Activated T-cell treated with anti-CD3 and anti-CD28 coated beads, Interleukin-2, amount 50 U/mL, for 72 hours (primary cell): ENCODE measurements around the gene MXRA7. TPM values are rescaled to one million over a fixed set of nuclear protein-coding genes. Genes with fewer than 3 reads are reported as not detected.
"Not testable (repeated sequence)": the region's sequence is repeated elsewhere in the genome, so short reads cannot be mapped to it uniquely, and the experiment has no call there.

Source experiments
- ATAC-seq, 2 donors: fragments of 150-1000 bp; cut with Tn5 transposase; replicated peaks in 1 of 2; 2 replicates each; pipeline ENCODE4 v1.10.0; 2021; ENCODE audit warnings: moderate library complexity in 2 of 2, mild to moderate bottlenecking in 1 of 2
- DNase-seq, 2 donors: peaks; one replicate each; pipeline ENCODE4 v3.0.0; 2021 to 2022; ENCODE audit warnings: mixed read lengths in 1 of 2
- H3K27ac Mint-ChIP-seq: one replicate; pipeline ENCODE4 v1.8.0; 2022; ENCODE audit warnings: mild to moderate bottlenecking, moderate library complexity, mixed read lengths
- H3K27me3 Mint-ChIP-seq: one replicate; pipeline ENCODE4 v1.8.0; 2022; ENCODE audit warnings: low read depth, mixed read lengths
- H3K36me3 Mint-ChIP-seq, 2 donors: one replicate each; pipeline ENCODE4 v1.8.0; 2022; ENCODE audit warnings: mixed read lengths in 2 of 2, mild to moderate bottlenecking in 1 of 2; ENCODE audit not compliant: insufficient read depth in 2 of 2
- H3K4me1 Mint-ChIP-seq: one replicate; pipeline ENCODE4 v1.8.0; 2022; ENCODE audit warnings: low read depth, mixed read lengths
- H3K4me3 Mint-ChIP-seq, 2 donors: one replicate each; pipeline ENCODE4 v1.8.0; 2022; ENCODE audit warnings: mild to moderate bottlenecking in 2 of 2, mixed read lengths in 2 of 2, moderate library complexity in 2 of 2
- H3K9me3 Mint-ChIP-seq, 2 donors: one replicate each; pipeline ENCODE4 v1.8.0; 2022; ENCODE audit warnings: mixed read lengths in 2 of 2
- total RNA-seq, 2 donors: library from RNA; stranded (reverse); gene quantifications; one replicate each; pipeline ENCODE4 v1.2.3, GENCODE V29; 2022

MXRA7 gene
- total RNA-seq, 2 donors from 2014 or later, result 17.4 to 21.8 TPM

DNA sequence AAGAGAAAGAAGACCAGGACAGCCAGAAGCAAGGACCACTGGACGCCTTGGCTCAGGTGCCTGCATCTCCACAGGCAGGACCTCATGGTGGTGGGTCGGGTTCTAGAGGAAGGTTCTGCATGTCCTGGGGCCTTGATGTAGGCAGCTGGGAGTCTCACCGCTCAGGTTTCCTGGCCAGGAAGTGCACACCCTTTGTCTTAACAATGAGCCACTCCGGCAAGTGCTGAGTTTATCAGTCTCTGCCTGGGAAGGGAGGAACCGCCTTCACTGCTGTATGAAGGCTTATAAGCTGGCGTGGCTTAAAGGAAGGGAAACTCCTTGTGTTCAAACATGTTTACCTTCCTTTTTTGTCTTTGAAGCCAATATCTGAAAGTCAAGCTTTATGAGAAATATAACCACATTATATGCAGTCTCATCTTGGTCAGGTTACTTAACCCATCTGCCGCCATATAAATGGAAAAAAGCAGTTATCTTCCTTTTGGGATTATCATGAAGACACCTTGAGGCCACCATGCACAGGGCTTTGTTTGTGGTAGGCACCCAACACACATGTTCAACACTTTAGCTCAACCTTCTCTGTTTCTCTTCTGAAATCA is 67.1 kb downstream of the MXRA7 start, which contains the start of gene ST6GALNAC1:
Gene ST6GALNAC1 (minus strand): TSS at position 205 of the 596 bp plus-strand sequence. CDS start 119 bp downstream, at position 86.
- ATAC-seq (peak; percentile 44 to 65), DNase-seq (peak in 1 of 2 donors; percentile 20)
- no peak within 1 kb of the TSS for H3K27ac Mint-ChIP-seq
- no peaks in the 10 kb centered on the region for H3K9me3 Mint-ChIP-seq
- peaks cover 0 to 4% of the 10 kb centered on the region in 2 donors for H3K36me3 Mint-ChIP-seq
- peak within 1 kb of the TSS; percentile 28 to 68 for H3K4me3 Mint-ChIP-seq
- H3K4me1 Mint-ChIP-seq, result peaks cover 22% of the 10 kb centered on the region
- no peaks in the 10 kb centered on the region for H3K27me3 Mint-ChIP-seq

DNA sequence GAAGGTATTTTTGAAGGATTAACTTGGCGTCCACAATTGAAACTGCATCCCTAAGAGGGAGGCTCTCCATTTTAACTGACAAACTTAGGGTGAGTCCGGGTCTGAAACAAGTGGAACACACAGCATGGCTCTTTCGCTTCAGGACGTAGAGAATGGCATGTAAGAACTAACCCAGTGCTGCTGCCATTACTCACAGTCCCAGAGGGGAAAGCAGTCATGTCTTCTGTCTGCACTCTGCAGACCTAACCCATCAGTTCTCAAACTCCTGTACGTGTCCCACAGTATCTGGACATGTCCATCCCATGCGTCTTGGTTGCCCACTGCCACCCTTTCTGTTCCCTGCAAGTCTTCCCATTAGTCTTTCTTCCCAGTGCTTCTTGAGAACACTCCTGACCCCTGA is 67.8 kb downstream of the MXRA7 start:
- Mint-ChIP-seq H3K36me3 (peaks cover 0 to 4% of the 10 kb centered on the region in 2 donors), H3K9me3 (no peaks in the 10 kb centered on the region), H3K27me3 (no peaks in the 10 kb centered on the region), H3K27ac (no peak overlapping the region), H3K4me1 (peaks cover 22% of the 10 kb centered on the region), H3K4me3 (peak overlapping the region; percentile 28 to 68)
- DNase-seq, result no peak
- ATAC-seq, result peak; percentile 41 to 42

DNA sequence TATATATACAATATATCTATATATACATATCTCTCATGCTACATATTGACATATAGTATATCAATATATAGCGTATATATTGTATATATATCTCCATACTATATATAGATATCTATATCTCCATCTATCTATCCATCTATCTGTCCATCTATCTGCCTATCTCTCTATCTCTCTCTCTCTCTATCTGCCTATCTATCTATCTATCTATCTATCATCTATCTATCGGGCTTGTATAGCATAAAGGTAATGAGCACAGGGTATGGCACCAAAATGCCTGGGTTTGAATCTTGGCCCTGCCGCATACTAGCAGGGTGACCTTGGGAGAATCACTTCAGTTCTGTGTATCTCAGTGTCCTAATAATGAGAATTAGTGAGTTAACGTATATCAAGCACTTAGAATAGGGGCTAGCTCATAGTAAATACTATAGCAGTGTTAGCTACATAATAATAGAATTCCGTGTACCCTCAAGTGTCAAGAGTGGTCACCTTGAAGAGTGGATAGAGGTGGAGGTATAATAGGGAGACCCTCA is 68.7 kb downstream of the MXRA7 start:
- Mint-ChIP-seq H3K9me3 (no peaks in the 10 kb centered on the region), H3K4me1 (peaks cover 22% of the 10 kb centered on the region), H3K36me3 (peaks cover 0 to 4% of the 10 kb centered on the region in 2 donors), H3K4me3 (peak overlapping the region in 1 of 2 donors; percentile 68), H3K27ac (no peak overlapping the region), H3K27me3 (no peaks in the 10 kb centered on the region)
- ATAC-seq (no peak), DNase-seq (no peak)

DNA sequence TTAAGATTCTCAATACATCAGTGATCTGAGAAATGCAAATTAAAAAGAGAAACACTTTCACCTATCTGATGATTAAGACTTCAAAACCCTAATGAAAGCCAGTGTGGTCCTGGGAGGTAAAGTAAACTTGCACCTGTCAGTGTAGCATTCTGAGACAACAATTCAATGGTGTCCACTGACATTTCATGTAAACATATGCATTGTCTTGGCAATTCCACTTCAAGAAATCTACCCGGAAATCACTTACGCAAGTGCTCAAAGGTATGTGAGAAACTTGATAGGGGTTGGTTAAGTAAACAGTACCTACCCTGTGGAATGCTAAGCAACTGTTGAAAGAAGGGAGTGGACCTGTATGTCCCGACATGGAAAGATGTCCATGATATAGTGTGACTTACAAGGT is 69.3 kb downstream of the MXRA7 start:
- H3K27ac Mint-ChIP-seq, result no peak overlapping the region
- peaks cover 0 to under 1% of the 10 kb centered on the region in 2 donors for H3K36me3 Mint-ChIP-seq
- no peaks in the 10 kb centered on the region for H3K9me3 Mint-ChIP-seq
- no peak overlapping the region for H3K4me3 Mint-ChIP-seq
- H3K4me1 Mint-ChIP-seq, result peaks cover 22% of the 10 kb centered on the region
- no peak for ATAC-seq
- no peaks in the 10 kb centered on the region for H3K27me3 Mint-ChIP-seq
- no peak for DNase-seq

DNA sequence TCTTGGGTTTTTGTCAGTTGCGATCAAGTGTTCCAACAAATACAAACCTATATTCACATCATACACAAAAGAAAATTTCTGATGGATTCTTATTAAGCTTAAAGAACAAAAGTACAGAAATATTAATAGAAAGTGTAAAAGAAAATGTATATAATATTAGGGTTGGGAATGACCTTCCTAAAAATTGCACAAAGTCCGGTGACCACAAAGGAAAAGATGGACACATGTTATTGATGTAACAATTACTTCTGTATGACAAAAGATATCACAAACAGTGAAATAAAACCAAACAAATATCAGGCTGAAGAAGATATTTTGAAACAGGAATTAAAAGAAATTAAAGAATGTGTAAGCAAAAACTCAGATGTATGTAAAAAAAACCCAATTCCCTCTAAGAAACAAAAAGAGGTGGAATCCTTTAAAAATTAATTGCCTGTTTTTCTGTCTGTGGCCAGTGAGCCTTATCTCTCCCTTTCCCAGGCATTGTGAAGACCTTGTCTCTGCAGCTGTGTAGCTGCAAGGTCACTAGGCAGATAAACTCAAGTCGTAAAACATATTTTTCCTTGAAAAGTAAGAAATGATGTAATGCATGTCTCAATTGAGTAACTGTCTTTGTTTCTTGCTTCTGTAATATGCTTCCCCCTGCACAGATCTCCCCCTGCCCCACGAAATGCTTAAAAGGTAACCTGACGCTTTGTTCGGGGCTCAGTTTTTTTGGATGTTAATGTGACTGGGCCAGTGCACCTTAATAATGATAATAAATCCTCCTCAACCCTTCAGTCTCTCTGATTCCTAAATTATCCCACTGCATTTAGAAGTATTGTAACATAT is 70.0 kb downstream of the MXRA7 start:
- H3K4me3 Mint-ChIP-seq, result no peak overlapping the region
- no peaks in the 10 kb centered on the region for H3K9me3 Mint-ChIP-seq
- H3K27me3 Mint-ChIP-seq, result no peaks in the 10 kb centered on the region
- peak overlapping the region; percentile 52 for H3K27ac Mint-ChIP-seq
- no peaks in the 10 kb centered on the region for H3K36me3 Mint-ChIP-seq
- H3K4me1 Mint-ChIP-seq, result peaks cover 22% of the 10 kb centered on the region
- ATAC-seq, result no peak
- DNase-seq, result no peak

DNA sequence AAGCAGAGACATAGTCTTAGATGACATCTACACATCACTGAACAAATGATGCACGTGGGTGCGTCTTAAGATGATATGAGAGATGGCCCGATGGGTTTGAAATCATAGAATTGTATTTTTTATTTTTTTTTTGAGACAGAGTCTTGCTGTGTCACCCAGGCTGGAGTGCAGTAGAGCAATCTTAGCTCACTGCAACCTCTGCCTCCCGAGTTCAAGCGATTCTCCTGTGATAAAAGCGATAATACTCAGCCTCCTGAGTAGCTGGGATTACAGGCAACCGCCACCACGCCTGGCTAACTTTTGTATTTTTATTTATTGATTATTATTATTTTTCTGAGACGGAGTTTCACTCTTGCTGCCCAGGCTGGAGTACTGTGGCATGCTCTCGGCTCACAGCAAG is 72.5 kb downstream of the MXRA7 start:
- DNase-seq (no peak), ATAC-seq (no peak)
- Mint-ChIP-seq H3K4me3 (no peak overlapping the region), H3K4me1 (peaks cover 12% of the 10 kb centered on the region), H3K27ac (no peak overlapping the region), H3K36me3 (no peaks in the 10 kb centered on the region), H3K9me3 (no peaks in the 10 kb centered on the region), H3K27me3 (no peaks in the 10 kb centered on the region)

DNA sequence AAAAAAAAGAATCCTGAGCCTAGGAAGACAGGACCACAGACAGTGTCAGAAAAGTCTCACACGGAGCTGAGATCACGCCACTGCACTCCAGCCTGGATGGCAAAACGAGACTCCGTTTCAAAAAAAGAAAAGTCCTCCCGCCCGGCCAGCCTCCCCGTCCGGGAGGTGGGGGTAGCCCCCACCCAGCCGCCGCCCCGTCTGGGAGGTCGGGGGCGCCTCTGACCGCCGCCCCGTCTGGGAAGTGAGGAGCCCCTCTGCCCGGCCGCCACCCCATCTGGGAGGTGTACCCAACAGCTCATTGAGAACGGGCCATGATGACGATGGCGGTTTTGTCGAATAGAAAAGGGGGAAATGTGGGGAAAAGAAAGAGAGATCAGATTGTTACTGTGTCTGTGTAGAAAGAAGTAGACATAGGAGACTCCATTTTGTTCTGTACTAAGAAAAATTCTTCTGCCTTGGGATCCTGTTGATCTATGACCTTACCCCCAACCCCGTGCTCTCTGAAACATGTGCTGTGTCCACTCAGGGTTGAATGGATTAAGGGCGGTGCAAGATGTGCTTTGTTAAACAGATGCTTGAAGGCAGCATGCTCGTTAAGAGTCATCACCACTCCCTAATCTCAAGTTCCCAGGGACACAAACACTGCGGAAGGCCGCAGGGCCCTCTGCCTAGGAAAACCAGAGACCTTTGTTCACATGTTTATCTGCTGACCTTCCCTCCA is 74.1 kb downstream of the MXRA7 start:
- H3K27me3 Mint-ChIP-seq, H3K4me3 Mint-ChIP-seq, DNase-seq, H3K4me1 Mint-ChIP-seq, H3K9me3 Mint-ChIP-seq, ATAC-seq, H3K36me3 Mint-ChIP-seq, H3K27ac Mint-ChIP-seq: not testable (repeated sequence)

DNA sequence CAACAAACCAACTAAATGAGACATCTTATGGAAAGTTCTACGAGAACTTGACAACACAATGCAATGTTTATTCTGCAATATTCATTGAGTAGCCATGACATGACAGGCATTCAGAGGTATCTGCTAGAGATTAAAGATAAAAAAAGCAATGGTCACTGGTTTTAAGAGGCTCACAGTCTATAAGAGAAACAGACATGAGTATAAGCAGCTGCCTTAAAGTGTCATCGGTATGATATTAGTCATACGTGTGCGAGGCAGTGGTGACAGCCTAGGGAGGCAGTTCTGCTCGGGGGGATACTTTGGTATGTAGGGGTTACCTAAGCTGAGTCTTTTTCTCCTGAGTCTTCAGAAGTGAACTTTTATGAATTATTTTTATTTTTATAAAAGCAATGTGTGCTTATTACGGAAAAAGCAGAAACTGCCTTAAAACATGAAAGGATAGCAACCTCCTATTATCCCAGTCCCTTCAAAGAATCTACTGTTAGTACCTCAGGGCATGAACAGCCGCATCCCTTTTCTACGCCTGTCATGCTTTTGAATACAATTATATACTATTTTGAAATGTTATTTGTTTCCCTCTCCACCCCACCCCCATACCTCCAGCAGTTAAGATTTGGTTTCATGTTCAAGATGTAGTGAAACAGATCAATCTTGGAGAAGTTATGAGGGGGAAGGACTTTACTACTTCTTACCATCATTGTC is 75.0 kb downstream of the MXRA7 start:
- Mint-ChIP-seq H3K27ac (no peak overlapping the region), H3K27me3 (no peaks in the 10 kb centered on the region), H3K4me3 (no peak overlapping the region), H3K4me1 (peaks cover 1% of the 10 kb centered on the region), H3K9me3 (no peaks in the 10 kb centered on the region), H3K36me3 (no peaks in the 10 kb centered on the region)
- no peak for ATAC-seq
- no peak for DNase-seq

DNA sequence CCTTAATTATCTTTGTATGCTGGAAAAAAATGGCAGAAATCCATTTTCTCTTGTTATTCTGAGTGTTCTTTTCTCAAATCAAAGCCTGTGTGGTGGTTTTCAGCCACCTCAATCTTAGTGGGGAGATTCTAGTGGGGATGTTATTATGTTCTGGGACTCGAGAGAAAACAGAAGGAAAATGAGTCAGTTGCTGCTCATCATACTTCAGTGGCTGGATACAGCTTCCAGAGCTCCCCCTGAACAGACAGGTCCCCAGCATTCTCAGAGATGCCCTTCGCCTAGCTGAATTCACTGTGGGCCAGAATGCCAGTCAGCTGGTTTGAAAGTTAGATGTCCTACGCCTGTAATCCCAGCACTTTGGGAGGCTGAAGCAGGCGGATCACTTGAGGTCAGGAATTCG is 75.7 kb downstream of the MXRA7 start:
- DNase-seq, result no peak
- ATAC-seq, result no peak
- Mint-ChIP-seq H3K9me3 (no peaks in the 10 kb centered on the region), H3K27me3 (no peaks in the 10 kb centered on the region), H3K36me3 (no peaks in the 10 kb centered on the region), H3K27ac (no peak overlapping the region), H3K4me3 (no peak overlapping the region), H3K4me1 (no peaks in the 10 kb centered on the region)

DNA sequence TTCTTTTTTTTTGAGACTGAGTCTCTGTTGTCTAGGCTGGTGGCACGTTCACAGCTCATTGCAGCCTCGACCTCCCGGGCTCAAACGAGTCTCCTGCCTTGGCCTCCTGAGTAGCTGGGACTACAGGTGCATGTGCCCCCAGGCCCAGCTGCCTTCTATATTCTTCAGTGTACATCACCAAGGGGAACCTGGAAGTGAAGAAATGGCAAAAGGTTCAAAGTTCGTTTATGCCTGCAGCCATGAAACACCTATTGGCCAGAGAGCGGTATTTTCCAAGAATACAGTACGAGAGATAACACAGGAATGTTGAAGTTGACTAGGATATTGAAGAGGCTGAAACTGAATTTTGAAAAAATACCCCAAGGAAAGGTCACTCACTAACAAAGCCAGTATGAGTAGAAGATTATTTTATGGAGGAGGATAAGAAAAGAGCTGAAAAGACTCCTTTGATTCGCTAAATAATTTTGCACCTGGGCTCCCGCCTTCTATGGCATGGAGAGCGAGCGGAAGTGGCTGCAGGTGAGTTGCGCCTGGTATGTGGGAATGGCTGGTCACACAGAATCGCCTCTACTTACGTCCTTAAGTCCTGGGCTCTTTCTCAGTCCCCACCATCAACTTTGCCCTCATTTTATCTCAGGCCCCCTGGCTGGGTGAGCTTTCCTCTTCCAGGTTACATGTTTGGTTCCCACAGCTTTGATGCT is 77.0 kb downstream of the MXRA7 start:
- Mint-ChIP-seq H3K9me3 (no peaks in the 10 kb centered on the region), H3K27ac (no peak overlapping the region), H3K36me3 (no peaks in the 10 kb centered on the region), H3K4me1 (no peaks in the 10 kb centered on the region), H3K4me3 (no peak overlapping the region), H3K27me3 (no peaks in the 10 kb centered on the region)
- ATAC-seq, result no peak
- DNase-seq, result no peak

DNA sequence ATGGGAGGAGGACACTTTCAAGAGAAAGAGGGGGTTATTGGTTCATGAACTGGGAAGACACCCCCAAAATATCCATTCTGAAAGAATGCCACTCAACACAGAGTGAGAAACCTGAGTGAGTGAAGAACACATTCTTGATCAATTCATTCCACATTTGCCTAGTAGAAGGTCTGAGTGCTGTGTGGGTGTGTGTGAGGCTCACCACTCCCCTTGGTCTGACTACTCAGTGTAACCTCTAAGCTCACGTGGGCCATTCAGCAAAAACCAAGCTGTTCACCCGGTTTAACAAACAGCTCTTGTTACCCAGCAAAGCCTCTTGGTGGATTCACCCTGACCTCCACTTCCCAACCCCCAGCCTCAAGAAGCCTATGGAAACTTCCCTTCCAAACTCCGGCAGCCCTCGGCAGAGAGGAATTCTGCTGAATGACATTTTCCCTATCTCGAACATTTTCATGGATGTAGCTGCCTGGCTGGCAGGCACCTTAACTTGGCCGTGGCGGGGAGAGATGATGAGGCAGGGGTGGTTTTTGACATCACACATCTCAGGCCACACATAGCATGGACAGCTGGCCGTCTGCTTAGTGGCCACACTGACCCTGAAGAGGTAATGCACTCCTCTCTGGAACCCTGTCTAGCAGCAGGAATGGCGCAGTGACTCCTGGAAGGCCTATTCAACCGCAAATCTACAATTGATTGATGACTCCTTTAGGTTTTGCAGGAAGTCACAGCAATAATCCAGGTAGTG is 78.8 kb downstream of the MXRA7 start:
- Mint-ChIP-seq H3K4me1 (no peaks in the 10 kb centered on the region), H3K36me3 (no peaks in the 10 kb centered on the region), H3K4me3 (no peak overlapping the region), H3K27ac (no peak overlapping the region), H3K9me3 (no peaks in the 10 kb centered on the region), H3K27me3 (no peaks in the 10 kb centered on the region)
- peak in 1 of 2 donors; percentile 44 for ATAC-seq
- peak in 1 of 2 donors; percentile 5 for DNase-seq

DNA sequence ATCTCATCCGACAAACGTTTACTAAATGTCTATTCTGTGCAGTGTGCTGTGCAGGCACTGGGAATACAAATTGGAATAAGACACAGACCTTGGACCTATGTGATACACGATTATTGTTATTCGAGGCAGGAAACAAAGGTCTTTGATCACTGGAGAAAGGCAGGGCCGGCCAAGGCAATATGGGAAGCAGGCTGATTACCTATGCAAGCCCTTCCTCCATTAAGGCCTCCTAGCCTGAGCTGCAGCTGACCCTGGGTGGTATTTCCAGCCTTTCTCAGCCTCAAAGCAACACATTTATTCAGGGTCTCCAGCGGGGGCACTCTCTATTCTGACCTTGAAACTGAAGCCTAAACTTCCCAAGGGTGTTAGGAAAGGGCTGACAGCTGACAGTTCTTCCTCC is 80.6 kb downstream of the MXRA7 start:
- ATAC-seq, result no peak
- no peaks in the 10 kb centered on the region for H3K9me3 Mint-ChIP-seq

More for the DNA sequence above, 80.6 kb downstream of the MXRA7 start:
- Mint-ChIP-seq H3K4me3 (no peak overlapping the region), H3K27me3 (no peaks in the 10 kb centered on the region), H3K4me1 (no peaks in the 10 kb centered on the region), H3K27ac (no peak overlapping the region), H3K36me3 (no peaks in the 10 kb centered on the region)
- no peak for DNase-seq
